ENCODE data around the gene CLDN25.
A peak's percentile ranks its signal among the peaks of the same experiment; 100 is the strongest.
"Not testable (repeated sequence)": the region's sequence is repeated elsewhere in the genome, so short reads cannot be mapped to it uniquely, and the experiment has no call there.

The CLDN25 gene

GRCh38 chr11:113779496-113779895 lies at the start of gene CLDN25:
CLDN25 (plus strand) TSS chr11:113779796; CDS start chr11:113779796, 0 bp downstream.
- DNase-seq = no peak

GRCh38 chr11:113730887-113731726 lies 48.5 kb upstream of the CLDN25 start:
- peak; percentile 39 for DNase-seq

- no peak for DNase-seq
These were observed 47.5 kb upstream of the CLDN25 start for GRCh38 chr11:113732092-113732491.

- no peak for DNase-seq
These were observed 43.3 kb upstream of the CLDN25 start for GRCh38 chr11:113736323-113736722.

- no peak for DNase-seq
These were observed 26.7 kb upstream of the CLDN25 start for GRCh38 chr11:113752932-113753331.

GRCh38 chr11:113760241-113760640 lies 19.4 kb upstream of the CLDN25 start:
- no peak for DNase-seq

- DNase-seq = not testable (repeated sequence)
These were observed 16.6 kb upstream of the CLDN25 start for GRCh38 chr11:113763040-113763439.

GRCh38 chr11:113764527-113765219 lies 14.9 kb upstream of the CLDN25 start:
- no peak for DNase-seq

- no peak for DNase-seq
These were observed 7.6 kb upstream of the CLDN25 start for GRCh38 chr11:113771964-113772363.

GRCh38 chr11:113773092-113773415 lies 6.5 kb upstream of the CLDN25 start:
- DNase-seq = peak; percentile 9

GRCh38 chr11:113773416-113774173 lies 6.0 kb upstream of the CLDN25 start, which contains the start of gene ZW10:
ZW10 (minus strand) TSS chr11:113773692; CDS start chr11:113773666, 26 bp downstream.
- peak; percentile 98 for DNase-seq

GRCh38 chr11:113774174-113774503 lies 5.5 kb upstream of the CLDN25 start:
- DNase-seq = no peak

- peak; percentile 1 for DNase-seq
These were observed 1.3 kb upstream of the CLDN25 start for GRCh38 chr11:113778111-113778910.

GRCh38 chr11:113781682-113782081 lies 2.1 kb downstream of the CLDN25 start:
- DNase-seq = no peak

- DNase-seq = no peak
These were observed 2.5 kb downstream of the CLDN25 start for GRCh38 chr11:113782134-113782533.

- DNase-seq = not testable (repeated sequence)
These were observed 9.4 kb downstream of the CLDN25 start for GRCh38 chr11:113789016-113789415.

- DNase-seq = no peak
These were observed 10.2 kb downstream of the CLDN25 start for GRCh38 chr11:113789675-113790320.

GRCh38 chr11:113796663-113797259 lies 17.2 kb downstream of the CLDN25 start:
- DNase-seq = peak; percentile 43

GRCh38 chr11:113802621-113803020 lies 23.0 kb downstream of the CLDN25 start:
- no peak for DNase-seq

- DNase-seq = no peak
These were observed 26.0 kb downstream of the CLDN25 start for GRCh38 chr11:113805640-113806039.

GRCh38 chr11:113806406-113806805 lies 26.8 kb downstream of the CLDN25 start:
- peak; percentile 6 for DNase-seq

GRCh38 chr11:113808931-113809330 lies 29.3 kb downstream of the CLDN25 start:
- peak; percentile 1 for DNase-seq
